HG03342 (cell line): ENCODE results near the gene BNIP3.
A peak's percentile ranks its signal among the peaks of the same experiment; 100 is the strongest.

Experiments used
- ATAC-seq: cut with Tn5 transposase; IDR thresholded peaks from one replicate; pipeline ENCODE4 v1.9.1; 2021; ENCODE audit warnings: mild to moderate bottlenecking, moderate library complexity; ENCODE audit not compliant: unreplicated experiment

Gene BNIP3, protein sequence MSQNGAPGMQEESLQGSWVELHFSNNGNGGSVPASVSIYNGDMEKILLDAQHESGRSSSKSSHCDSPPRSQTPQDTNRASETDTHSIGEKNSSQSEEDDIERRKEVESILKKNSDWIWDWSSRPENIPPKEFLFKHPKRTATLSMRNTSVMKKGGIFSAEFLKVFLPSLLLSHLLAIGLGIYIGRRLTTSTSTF

DNA sequence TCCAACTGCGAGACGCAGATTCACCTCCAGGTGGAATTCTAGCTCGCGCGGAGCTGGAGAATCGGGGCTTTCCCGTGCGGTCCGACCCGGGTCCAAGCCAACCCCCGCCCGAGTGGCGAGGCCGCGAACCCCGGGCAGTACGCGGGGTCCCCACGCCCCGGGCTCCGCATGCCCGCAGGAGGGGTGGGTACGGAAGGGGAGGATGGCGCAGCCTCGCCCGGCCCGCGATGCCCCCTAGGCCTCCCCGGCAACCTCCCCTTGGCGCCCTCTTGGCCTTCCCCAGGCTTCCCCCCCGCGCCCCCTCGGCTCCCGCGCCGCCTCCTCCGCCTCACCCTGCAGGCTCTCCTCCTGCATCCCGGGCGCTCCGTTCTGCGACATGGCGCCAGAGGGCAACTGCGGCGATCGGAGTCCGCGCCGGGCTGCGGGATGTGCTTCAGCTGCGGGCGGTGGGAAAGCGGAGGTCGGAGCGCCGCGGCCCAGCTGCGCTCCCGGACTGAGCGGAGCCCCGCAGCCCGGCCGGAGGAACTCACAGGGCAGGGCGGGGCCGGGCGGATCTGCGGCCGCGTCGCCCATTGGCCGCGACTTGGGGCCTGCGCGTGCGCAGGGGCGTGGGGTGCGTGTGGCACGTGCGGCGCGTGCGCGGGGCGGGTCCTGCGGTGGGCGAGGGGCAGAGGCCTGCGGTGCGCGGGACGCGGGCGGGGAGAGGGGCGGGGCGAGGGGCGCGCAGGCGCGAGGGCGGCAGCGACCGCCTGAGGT, at the start of gene BNIP3:
Gene BNIP3, minus strand, starts transcription at position 495 of the 756 bp plus-strand sequence. Its CDS starts 117 bp downstream, at position 378.
- ATAC-seq: peak; percentile 89

DNA sequence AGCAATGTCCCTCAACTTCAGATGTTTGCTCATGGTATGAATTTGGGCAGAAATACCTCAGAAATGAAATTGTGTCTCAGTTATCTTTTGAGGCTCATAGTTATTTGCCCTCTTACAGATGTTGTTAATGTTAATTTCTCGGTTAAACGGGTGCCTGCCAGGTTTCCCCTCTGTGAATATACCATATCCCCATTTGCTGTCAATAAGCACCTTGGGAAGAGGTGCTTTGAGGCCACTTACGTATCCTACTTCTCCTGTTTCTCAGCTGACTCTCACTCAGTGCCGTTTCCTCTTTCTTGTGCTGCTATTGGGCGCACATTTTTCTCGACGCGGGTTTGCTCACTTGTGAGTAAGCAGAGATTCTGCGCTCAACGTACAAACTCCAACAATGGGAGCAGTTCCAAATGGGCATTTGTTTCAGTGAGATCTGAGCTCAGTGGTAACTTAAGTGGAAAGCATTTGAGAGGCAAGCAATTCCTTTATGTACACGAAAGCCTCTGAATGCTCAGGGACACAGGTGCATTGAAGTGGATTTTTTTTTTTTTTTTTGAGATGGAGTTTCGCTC, 49.3 kb upstream of the BNIP3 start:
- ATAC-seq: no peak

DNA sequence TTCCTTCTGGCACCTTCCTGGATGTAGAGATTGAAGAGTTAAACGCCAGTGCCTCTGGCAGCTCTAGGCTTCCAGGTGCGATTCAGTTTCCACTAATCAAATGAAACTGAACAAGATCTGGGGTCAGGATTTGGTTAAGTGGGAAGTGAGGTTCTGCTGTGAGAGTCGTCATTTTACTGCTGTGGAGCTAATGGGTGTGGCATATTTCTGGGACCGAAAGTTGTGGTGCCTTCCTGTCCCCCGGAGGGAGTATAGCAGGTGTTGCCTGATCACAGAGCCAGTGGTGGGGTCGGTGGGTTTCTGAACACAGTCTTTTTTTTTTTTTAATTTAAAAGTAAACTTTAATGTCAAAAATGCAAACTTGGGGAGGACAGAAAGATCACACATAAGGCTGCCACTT, 47.0 kb upstream of the BNIP3 start:
- ATAC-seq: no peak

DNA sequence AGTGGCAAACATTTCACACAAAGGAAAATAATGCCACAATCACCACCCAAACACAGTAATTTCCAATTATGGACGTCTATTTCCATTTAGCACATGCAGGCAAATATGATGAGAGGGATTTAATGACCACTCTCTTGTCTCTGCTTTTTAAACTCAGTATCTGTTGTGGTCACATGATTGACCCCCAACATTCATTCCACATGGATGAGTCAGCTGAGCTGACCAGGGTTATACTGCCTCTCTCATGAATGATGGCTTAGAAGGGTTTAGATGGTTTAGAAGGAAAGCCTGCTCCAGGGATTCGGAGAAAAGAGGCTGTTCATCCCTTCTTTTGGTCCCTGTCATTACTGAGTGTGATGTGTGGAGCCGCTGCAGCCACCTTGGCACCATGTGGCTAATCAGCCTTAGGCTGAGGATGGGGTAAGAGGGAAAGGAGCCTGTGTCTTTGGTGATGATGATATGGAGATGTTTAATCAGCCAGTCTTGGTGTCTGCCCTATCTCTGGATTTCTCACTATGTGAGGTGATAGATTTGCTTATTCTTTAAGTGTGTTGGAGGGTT, 45.8 kb upstream of the BNIP3 start:
- no peak for ATAC-seq

DNA sequence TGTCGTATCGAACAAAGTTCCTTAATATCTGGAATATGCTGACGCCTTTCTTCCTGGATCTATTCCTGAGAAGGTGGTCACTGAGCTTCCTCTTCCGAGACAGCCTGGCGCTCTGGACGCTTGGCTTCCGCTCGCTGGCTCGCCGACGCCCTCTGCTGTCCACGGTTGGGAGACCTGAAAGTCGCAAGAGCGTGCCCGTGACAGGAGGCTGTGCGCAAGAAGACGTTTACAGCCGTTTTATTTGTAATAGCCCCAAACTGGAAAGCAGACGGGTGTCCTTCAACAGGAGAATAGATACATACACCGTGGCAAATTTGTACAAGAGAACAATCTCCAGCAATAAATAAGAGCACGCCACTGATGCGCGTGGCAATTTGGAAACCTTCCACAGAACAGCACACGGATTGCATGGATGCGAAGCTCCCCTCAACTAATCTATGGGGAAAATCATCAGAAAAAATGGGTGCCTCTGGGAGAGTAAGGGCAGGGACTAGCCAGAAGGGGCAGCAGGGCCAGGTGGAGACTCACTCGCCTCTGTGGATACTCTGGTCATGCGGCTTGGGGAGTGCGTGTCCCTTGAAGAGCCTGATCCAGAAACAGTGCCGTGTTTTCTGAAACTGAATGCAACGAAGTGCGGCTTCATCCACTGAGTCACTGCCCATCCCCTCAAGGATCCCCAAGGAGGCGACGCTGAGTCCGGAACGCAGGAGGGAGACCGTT, 41.5 kb upstream of the BNIP3 start:
- ATAC-seq: peak; percentile 86

DNA sequence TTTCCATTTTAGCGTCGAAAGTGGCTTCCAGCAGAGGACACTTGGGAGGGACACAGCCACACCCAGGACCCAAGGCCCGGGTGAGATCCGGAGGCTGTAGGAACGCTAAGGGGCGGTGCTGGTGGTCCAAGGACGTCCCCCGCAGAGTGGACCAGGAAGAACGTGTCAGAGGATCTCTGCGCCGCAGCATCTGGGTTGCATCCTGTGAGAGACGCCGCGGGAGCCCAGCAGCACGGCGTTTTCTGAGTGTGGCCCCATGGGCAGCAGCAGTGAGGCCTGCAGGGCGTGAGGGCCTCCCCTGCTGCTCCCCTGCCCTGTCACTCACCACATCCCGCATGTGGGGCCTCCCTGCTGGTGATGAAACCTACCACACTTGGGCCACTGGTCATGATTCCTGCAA, 40.5 kb upstream of the BNIP3 start:
- ATAC-seq: no peak

DNA sequence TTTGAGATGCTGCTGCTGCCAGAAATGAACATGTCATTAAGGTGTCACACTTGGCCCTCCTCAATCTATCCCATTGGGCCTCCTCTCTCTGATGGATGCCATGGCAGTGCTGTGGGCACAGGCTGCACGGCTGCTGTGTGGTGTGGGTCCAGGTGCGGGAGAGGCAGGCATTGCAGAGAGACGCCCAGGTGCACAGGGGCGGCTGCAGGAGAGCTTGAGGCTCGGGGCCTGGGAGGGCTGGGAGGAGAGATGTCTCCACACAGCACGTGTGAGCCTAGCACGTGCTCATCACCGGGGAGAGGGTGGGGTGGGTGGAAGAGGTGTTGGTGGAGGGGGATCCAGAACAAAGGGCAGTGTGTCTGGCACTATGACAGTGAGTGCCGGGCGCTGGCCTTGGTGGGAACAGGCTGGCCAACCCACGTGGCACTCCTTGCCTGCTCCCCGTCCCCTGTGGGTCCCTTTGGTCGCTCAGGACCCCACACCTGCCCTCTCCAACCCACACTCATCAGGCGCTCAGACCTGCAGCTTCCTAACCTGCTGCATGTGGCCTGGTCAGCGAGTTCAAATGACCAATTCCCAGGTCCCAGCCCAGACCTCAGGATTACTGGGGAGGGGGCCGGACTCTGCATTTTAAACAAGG, 39.9 kb upstream of the BNIP3 start:
- ATAC-seq: no peak

DNA sequence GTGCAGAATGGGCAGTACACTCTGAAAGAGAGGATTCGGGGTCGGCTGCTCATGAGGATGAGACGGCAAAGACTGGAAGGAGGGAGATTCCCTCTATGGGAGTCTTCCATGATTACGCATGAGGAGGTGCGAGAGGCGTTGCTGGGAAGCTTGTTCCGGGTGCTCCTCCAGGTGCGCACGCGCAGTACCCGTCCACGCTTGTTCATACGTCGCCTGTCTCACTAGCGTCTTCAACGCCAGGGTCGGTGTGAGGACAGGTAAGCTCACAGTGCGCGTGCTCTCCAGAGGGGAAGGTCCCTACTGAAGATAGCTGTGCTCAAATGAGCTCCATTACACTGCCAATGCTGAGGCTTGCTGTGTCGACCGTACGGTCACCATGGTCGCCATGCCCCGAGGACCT, 39.3 kb upstream of the BNIP3 start:
- ATAC-seq: no peak

DNA sequence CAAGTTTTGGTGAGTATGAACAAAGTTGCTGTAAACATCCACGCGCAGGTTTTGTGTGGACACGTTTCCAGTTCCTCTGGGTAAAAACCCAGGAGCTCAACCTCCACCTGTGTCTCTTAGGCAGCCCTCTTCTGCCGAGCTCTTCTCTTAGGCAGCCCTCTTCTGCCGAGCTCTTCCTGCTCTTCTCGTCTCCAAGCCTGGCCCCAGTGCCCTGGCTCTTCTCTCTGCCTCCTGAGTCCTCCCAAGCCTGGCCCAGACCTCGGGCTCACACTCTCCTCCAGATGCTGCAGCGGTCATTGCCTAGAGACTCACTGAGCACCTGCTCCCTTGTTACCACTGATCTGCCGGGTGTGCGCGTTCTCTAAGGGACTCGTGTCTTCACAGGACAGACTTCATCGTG, 38.7 kb upstream of the BNIP3 start:
- ATAC-seq: no peak

DNA sequence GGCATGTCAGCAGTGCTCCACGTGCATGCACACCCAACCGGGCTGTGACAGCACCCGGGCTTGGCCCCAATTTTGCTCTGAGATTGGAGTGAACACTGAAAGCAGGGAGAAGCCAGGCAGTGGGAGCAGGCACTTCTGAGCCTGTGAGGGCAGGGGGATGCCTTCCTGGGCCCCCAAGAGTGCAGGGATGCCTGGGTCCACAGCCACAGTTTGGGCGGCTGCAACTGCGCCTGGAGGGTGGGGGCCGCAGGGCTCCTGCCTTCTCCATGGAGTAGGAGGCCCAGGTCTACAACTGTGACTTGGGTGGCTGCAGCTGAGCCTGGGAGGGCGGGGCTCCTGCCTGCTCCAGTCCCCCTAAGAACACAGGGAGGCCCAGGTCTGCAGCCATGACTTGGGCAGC, 37.6 kb upstream of the BNIP3 start:
- no peak for ATAC-seq

DNA sequence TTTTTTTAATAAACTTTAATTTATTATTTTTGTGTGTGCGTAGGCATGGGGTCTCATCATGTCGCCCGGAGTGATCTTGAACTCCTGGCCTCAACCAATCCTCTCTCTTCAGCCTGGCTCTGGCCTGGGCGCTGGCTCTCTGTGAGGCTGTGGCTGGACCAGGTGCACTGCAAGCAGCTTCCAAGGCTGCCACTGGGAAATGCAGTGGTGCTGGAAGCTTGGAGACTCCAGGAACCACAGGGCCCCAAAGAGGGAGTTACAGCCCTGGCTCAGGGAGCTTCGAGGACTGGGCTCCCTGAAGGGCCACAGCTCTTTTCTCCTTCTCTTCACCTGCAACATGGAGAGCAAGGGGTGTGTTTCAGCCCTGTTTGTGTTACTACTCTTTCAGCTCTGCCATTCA, 36.7 kb upstream of the BNIP3 start:
- no peak for ATAC-seq

DNA sequence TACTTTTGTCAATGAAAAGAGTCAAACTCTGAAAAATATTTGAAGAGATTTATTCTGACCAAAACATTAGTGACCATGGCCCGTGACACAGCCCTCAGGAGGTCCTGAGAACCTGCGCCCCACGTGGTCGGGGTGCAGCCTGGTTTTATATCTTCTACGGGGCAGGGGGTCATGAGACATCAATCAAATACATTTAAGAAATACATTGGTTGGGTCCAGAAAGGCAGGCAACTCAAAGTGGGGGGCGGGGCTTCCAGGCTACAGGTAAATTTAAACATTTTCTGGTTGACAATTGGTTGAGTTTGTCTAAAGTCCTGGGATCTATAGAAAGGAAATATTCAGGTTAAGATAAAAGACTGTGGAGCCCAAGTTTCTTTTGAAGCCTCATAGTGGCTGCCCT, 34.8 kb upstream of the BNIP3 start:
- ATAC-seq: no peak

DNA sequence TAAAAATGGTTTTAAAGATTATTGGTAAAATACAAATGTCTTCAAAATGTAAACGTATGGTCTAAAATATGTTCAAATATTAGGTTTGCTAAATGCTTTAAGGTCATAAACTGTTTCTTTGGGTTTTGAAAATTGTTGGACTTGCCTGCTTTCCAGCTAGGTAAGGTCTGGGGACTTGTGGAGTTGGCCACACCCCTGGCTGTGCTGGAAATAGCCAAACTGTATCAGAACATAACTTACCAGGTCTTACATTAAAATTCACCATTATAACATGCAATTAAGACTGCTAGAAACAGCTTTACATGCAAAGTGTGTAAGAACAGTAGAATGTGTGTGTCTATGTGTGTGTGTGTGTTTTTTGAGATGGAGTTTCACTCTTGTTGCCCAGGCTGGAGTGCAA, 29.7 kb upstream of the BNIP3 start:
- ATAC-seq: no peak

DNA sequence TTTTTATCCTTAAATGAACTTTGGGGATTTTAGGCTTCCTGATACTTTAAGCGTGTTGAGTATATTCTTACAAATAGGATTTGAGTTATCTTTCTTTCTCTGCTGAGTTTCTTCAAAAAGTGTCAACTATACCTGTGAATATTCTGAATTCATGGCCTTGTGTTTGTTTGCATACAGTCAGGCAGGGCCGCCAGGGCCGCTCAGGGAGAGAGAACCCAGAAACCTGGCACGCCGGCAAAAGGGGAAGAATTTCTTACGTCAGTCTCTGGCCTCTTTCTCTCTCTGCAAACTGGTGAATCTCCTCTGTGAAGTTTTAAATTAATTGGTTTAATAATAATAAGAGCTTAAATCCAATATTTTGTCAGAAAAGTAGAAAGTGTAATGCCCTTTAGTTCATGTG, 29.3 kb upstream of the BNIP3 start:
- no peak for ATAC-seq

DNA sequence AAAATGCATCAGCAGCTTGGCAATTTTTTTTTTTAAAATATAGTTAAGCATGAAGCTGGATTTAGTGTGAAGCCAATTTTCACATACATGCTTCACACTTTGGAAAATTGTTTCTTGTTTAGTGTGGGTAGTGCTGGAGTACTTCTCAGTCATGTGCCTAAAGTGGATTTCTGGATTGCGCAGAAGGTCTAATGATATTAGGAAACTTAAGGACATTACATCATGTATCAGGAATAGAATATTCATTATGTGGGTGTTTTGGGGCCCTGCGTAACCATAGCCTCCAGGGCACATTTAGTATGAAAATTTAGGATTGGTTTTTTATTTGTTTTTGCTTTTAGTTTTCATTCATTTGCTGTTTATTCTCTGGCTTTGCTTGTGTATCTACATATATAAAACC, 28.8 kb upstream of the BNIP3 start:
- no peak for ATAC-seq

DNA sequence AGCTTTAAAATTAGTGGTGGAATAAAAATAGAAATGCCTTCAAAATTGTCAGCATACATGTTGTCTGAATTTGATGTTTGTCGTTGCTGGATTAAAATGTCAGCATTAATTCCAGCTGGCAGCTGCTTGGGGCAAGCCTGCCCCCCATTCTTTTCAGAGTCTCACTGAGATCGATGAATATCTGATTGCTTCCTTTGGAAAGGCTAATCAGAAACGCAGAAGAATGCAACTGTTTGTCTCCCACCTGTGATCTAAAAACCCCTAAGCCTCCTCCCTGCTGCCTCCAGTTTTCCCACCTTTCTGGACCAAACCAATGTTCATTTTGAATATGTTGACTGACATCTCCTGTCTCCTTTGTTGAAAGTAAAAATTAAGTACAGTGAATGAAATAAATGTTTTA, 27.9 kb upstream of the BNIP3 start:
- no peak for ATAC-seq

DNA sequence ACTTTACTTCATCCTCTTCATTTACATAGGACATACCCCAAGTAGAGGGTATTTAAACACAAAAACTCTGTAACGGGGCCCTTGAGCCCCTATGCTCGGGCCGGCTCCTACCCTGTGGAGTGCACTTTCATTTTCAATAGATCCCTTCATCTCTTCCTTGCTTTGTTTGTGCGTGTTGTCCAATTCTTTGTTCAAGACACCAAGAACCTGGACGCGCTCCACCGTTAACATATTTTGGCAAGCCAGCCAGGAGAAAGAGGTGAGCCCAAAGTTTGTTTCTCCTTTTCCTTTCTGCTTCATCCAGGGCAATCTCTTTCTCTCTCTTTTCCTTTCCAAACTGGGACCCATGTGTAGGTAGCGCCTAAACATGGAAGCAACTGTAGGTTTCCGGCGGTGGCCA, 26.0 kb upstream of the BNIP3 start:
- ATAC-seq: no peak

DNA sequence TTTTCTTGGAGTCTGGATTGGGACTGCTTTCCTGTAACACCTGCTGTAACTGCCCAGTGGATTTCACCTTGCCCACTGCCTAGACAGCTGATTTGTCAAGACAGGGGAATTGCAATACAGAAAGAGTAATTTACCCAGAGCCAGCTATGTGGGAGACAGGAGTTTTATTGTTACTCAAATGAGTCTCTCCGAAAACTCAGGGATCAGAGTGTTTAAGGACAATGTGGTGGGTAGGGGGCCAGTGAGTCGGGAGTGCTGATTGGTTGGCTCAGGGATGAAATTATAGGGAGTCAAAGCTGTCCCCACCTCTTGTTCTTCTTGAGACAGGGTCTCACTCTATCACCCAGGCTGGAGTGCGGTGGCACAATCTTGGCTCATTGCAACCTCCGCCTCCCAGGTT, 25.2 kb upstream of the BNIP3 start:
- ATAC-seq: no peak

DNA sequence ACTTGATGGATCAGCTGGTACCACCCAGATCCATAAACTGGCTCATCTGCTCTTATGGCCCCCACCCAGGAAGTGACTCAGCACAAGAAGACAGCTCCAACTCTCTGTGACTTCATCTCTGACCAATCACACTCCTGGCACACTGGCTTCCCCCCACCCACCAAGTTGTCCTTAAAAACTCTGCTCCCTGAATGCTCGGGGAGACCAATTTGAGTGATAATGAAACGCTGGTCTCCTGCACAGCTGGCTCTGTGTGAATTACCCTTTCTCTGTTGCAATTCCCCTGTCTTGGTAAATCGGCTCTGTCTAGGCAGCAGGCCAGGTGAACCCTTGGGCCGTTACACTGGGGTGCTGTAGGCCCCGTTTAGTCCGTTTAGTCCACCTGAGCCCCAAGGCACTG, 23.4 kb upstream of the BNIP3 start:
- no peak for ATAC-seq

DNA sequence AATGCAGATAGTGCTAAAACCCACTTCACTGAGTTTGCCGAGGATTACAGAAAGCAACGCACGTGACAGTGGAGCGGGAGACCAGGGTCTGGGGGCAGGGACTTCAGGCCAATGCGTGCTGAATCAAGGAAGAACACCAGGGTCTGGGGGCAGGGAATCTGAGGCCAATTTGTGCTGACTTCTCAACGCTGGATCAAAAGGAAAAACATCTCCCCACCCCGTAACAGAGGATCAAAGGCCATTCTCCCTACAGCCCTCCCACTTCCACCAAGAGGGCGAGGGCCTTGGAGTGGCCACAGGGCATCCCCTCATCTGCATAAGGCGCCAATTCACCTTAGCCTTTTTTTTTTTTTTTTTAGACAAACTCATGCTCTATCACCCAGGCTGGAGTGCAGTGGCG, 22.3 kb upstream of the BNIP3 start:
- no peak for ATAC-seq

DNA sequence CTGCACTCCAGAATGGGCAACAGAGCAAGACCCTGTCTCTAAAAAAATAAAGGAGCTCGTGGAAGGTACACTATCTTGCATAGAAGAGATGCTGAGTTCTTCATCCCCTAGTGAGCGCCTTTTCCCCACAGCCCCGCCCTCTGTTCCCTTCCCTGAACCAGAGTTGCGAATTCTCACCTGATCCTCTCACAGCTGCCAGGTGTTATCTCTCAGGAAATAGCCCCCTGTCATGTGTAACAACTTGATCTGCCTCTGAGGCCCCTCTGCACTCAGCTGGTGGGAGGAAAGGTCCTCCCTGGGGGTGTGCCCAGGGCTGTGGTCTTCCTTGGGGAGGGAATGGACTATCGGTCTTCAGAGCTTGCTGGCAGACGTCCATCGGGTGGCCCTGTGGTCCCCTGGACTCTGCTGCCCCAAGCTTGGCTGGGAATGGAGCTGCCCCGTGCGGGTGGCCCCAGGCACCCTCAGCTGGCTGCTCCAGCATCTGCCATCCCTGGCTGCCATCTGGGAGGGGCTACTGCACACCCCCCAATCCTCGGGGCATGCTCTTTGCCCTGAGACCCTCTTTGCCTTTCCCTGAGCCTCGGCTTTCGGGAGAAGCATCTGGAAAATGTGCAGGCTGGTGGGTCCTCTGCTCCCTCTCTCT, 21.7 kb upstream of the BNIP3 start:
- no peak for ATAC-seq
